Activated naive CD4-positive, alpha-beta T cell treated with Interleukin-2 at 50 U/mL for 16 hours (primary cell): ENCODE measurements around the gene PPA2.
"Not testable (repeated sequence)": the region's sequence is repeated elsewhere in the genome, so short reads cannot be mapped to it uniquely, and the experiment has no call there.

ENCODE experiments used
- DNase-seq: peaks from one replicate; pipeline ENCODE4 v3.0.0-alpha.2; 2020

PPA2 gene

GRCh38 chr4:105473324-105474098, at the start of gene PPA2:
TSS of gene PPA2 (minus strand) at chr4:105474062. CDS start at chr4:105474050, 12 bp downstream.
- DNase-seq = peak; percentile 85

GRCh38 chr4:105520819-105521790, 47.2 kb upstream of the PPA2 start:
- no peak for DNase-seq

- DNase-seq = no peak
These were observed 36.4 kb upstream of the PPA2 start for GRCh38 chr4:105510245-105510644.

GRCh38 chr4:105509714-105510113, 35.9 kb upstream of the PPA2 start:
- DNase-seq = no peak

DNA sequence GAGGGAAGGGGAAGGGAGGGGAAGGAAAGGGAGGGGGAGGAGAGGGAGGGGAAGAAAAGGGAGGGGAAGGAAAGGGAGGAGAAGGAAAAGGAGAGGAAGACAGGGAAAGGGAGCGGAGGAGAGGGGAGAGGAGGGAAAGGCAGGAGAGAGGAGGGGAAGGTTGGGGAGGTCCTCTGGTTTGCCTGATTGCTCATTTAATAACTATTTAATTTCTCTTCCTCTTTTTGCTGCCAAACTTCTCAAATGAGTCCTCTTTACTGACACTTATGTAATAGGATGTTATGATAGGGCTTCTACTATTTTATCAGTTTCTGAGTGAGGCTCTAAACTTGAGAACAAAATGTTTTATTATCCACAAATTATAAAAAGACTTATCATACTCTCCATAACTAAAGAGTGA, 35.4 kb upstream of the PPA2 start:
- DNase-seq = no peak

- DNase-seq = no peak
These were observed 30.9 kb upstream of the PPA2 start for GRCh38 chr4:105504744-105505143.

GRCh38 chr4:105503484-105503883, 29.6 kb upstream of the PPA2 start:
- no peak for DNase-seq

DNA sequence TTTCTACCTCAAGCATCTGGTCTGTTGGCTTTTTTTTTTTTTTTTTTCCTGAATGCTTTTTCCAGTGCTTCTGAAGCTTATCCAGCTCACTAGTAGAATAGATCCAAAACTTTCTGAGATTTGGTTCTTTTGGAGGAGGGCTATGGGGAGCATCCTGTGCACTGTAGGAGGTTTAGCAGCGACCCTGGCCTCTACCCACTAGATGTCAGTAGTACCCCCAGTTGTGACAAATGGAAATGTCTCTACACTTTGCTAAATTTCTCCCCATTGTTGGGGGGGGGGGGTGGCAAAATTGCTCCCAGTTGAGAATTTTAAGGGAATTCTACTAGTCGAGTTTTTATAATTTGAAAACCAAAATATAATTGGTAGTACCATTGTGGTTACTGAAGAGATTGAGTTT, 23.0 kb upstream of the PPA2 start:
- DNase-seq = no peak

- DNase-seq = no peak
These were observed 21.8 kb upstream of the PPA2 start for GRCh38 chr4:105495667-105496066.

GRCh38 chr4:105490523-105490922, 16.7 kb upstream of the PPA2 start:
- no peak for DNase-seq

- no peak for DNase-seq
These were observed 10.0 kb upstream of the PPA2 start for GRCh38 chr4:105483840-105484239.

DNA sequence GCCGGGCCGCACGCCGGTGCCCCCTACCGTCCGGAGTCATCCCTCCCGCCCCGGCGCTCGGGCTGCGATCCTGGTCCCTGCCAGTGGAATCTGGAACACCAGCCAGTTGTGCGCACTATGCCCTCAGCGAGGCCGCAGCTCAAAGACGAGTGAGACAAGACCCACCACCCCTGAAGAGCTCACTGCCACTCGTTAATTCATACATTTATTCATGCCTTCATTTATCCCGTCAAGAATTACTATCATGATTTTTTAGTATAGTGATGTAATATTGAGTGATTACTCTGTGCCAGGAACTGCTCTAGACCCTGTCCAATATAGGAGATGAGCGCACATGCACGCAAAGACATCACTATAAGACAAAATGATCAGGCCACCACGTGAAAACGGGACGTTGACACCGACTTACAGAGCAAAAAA, 247 bp upstream of the PPA2 start:
- no peak for DNase-seq

- DNase-seq = no peak
These were observed 965 bp downstream of the PPA2 start for GRCh38 chr4:105472871-105473323.

DNA sequence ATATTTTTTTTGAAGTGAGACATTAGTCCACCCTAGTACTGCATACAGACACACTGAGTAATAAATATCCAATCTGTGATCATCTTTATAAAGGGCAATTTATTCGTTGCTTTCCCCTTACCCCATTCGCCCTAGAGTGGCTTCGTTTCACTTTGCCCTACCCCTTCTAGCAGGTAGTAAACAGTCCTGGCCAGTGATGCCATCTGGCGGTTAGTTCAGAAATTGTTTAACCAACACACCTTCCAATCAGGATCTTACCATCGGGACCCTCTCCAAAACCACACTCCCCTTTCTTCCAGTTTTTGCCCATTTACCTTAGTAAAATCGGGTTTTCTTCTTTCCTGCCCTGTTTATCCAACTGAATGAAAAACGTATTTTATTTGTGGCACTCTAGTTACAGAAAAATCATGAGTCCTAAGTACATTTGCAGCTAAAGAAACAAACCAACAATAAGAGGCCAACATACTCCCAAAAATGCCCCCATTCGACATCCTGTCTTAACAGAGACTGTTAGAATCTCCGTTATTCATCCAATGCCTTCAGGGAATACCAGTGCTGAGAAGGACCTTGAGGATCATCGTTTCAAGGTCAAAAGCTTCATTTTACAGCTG, 2.2 kb downstream of the PPA2 start:
- DNase-seq = peak; percentile 69

DNA sequence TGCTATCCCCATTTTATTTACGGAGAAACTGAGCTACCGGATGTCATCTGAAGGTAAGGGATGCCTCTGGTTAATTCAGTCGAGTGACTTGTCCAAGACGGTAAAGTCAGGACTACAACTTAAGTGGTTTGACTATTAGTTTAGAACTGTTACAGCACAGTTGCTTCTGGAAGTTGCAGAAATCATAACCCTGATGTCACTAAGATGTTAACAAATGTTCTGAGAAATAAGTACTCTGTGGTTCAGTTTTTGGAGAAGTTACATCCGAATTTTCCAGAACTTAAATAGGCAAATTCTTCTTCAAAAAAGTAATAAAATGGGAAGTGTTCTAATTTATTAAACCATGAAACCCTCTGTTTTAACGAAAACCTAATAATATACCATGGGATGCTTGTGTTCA, 3.1 kb downstream of the PPA2 start:
- DNase-seq = no peak

GRCh38 chr4:105469736-105470135, 4.1 kb downstream of the PPA2 start:
- no peak for DNase-seq

- DNase-seq = no peak
These were observed 7.3 kb downstream of the PPA2 start for GRCh38 chr4:105466580-105466979.

GRCh38 chr4:105464563-105464962, 9.3 kb downstream of the PPA2 start:
- not testable (repeated sequence) for DNase-seq

- no peak for DNase-seq
These were observed 11.3 kb downstream of the PPA2 start for GRCh38 chr4:105462576-105462975.

GRCh38 chr4:105461621-105462382, 12.1 kb downstream of the PPA2 start:
- no peak for DNase-seq

GRCh38 chr4:105461221-105461620, 12.6 kb downstream of the PPA2 start:
- DNase-seq = no peak

DNA sequence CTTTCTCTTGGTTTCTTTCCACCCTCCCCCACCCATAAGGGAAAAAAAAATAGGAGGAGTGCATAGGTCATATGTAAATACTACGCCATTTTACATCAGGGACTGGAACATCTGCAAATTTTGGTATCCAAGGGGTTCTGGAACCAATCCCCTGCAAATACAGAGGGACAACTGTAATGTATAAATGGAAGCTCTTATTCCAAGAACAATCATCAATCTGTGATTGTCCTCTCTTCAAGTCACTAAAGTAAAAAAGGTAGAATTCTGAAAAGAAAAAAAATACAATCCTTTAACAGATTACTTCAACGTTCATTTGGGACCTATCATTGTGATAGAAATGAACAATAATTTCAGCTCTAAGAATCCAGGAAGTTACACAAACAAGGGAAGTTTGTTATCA, 13.6 kb downstream of the PPA2 start:
- no peak for DNase-seq

GRCh38 chr4:105458541-105458940, 15.3 kb downstream of the PPA2 start:
- DNase-seq = not testable (repeated sequence)
